ENCODE measurements around the gene WRAP73. TPM values are rescaled to one million over a fixed set of nuclear protein-coding genes. Genes with fewer than 3 reads are reported as not detected.

The WRAP73 gene
- total RNA-seq, 2 donors from 2014 or later = 24.8 to 25.9 TPM

GRCh38 chr1:3656450-3657095, 6.7 kb upstream of the WRAP73 start:
- no peak for DNase-seq
- peaks cover 65% of the 10 kb centered on the region for H3K27me3 Mint-ChIP-seq

GRCh38 chr1:3654549-3655281, 4.8 kb upstream of the WRAP73 start:
- ATAC-seq = no peak
- H3K9me3 ChIP-seq (ENCODE audit: control insufficient read depth, low read length, poor library complexity, severe bottlenecking) = no peaks in the 10 kb centered on the region
- DNase-seq = peak in 1 of 3 donors; percentile 2
- H3K27ac Mint-ChIP-seq = no peak overlapping the region
- peaks cover 66% of the 10 kb centered on the region for H3K27me3 Mint-ChIP-seq
- no peak overlapping the region for H3K4me3 Mint-ChIP-seq
- no peaks in the 10 kb centered on the region for H3K36me3 Mint-ChIP-seq (ENCODE audit: low read depth)
- peaks cover 13% of the 10 kb centered on the region for H3K4me1 Mint-ChIP-seq

More at GRCh38 chr1:3656450-3657095, 6.7 kb upstream of the WRAP73 start:
- no peak overlapping the region for H3K4me3 Mint-ChIP-seq
- no peak overlapping the region for H3K27ac Mint-ChIP-seq
- peaks cover 7% of the 10 kb centered on the region for H3K4me1 Mint-ChIP-seq
- no peaks in the 10 kb centered on the region for H3K36me3 Mint-ChIP-seq (ENCODE audit: low read depth)
- H3K9me3 ChIP-seq (ENCODE audit: control insufficient read depth, low read length, poor library complexity, severe bottlenecking) = no peaks in the 10 kb centered on the region
- ATAC-seq = no peak

- Mint-ChIP-seq H3K4me3 (peak overlapping the region; percentile 43), H3K4me1 (peaks cover 16% of the 10 kb centered on the region), H3K27me3 (peaks cover 56% of the 10 kb centered on the region), H3K27ac (no peak overlapping the region), H3K36me3 (ENCODE audit: low read depth) (no peaks in the 10 kb centered on the region)
- DNase-seq (no peak), ATAC-seq (no peak)
- no peaks in the 10 kb centered on the region for H3K9me3 ChIP-seq (ENCODE audit: control insufficient read depth, low read length, poor library complexity, severe bottlenecking)
Observed at GRCh38 chr1:3653286-3653618, 3.3 kb upstream of the WRAP73 start.

GRCh38 chr1:3652548-3653285, 2.8 kb upstream of the WRAP73 start:
- DNase-seq = no peak
- H3K4me3 Mint-ChIP-seq = peak overlapping the region; percentile 43
- peaks cover 51% of the 10 kb centered on the region for H3K27me3 Mint-ChIP-seq
- no peaks in the 10 kb centered on the region for H3K9me3 ChIP-seq (ENCODE audit: control insufficient read depth, low read length, poor library complexity, severe bottlenecking)
- ATAC-seq = no peak
- no peak overlapping the region for H3K27ac Mint-ChIP-seq
- H3K36me3 Mint-ChIP-seq (ENCODE audit: low read depth) = no peaks in the 10 kb centered on the region
- peaks cover 16% of the 10 kb centered on the region for H3K4me1 Mint-ChIP-seq

- ATAC-seq (no peak), DNase-seq (no peak)
- Mint-ChIP-seq H3K36me3 (ENCODE audit: low read depth) (no peaks in the 10 kb centered on the region), H3K27ac (no peak within 1 kb of the TSS), H3K27me3 (peaks cover 44% of the 10 kb centered on the region), H3K4me1 (peaks cover 16% of the 10 kb centered on the region), H3K4me3 (peak within 1 kb of the TSS; percentile 84)
- no peaks in the 10 kb centered on the region for H3K9me3 ChIP-seq (ENCODE audit: control insufficient read depth, low read length, poor library complexity, severe bottlenecking)
Observed at GRCh38 chr1:3651930-3652547, 2.1 kb upstream of the WRAP73 start, which contains the start of gene TP73. TP73 (plus strand) TSS chr1:3652516; CDS start chr1:3682366, 29,850 bp downstream.

GRCh38 chr1:3651026-3651929, 1.4 kb upstream of the WRAP73 start:
- peak overlapping the region; percentile 84 for H3K4me3 Mint-ChIP-seq
- H3K36me3 Mint-ChIP-seq (ENCODE audit: low read depth) = no peaks in the 10 kb centered on the region
- no peaks in the 10 kb centered on the region for H3K9me3 ChIP-seq (ENCODE audit: control insufficient read depth, low read length, poor library complexity, severe bottlenecking)
- DNase-seq = no peak
- no peak overlapping the region for H3K27ac Mint-ChIP-seq
- no peak for ATAC-seq
- peaks cover 36% of the 10 kb centered on the region for H3K27me3 Mint-ChIP-seq
- peaks cover 16% of the 10 kb centered on the region for H3K4me1 Mint-ChIP-seq

GRCh38 chr1:3650248-3651025, 534 bp upstream of the WRAP73 start:
- Mint-ChIP-seq H3K27me3 (peaks cover 29% of the 10 kb centered on the region), H3K4me1 (peaks cover 14% of the 10 kb centered on the region), H3K36me3 (ENCODE audit: low read depth) (peaks cover 3% of the 10 kb centered on the region), H3K4me3 (peak overlapping the region; percentile 84), H3K27ac (no peak overlapping the region)
- DNase-seq = no peak
- H3K9me3 ChIP-seq (ENCODE audit: control insufficient read depth, low read length, poor library complexity, severe bottlenecking) = no peaks in the 10 kb centered on the region
- ATAC-seq = no peak

GRCh38 chr1:3646596-3646995, 3.3 kb downstream of the WRAP73 start:
- Mint-ChIP-seq H3K4me3 (no peak overlapping the region), H3K36me3 (ENCODE audit: low read depth) (peaks cover 3% of the 10 kb centered on the region), H3K27me3 (peaks cover 5% of the 10 kb centered on the region), H3K27ac (no peak overlapping the region), H3K4me1 (peaks cover 14% of the 10 kb centered on the region)
- no peak for ATAC-seq
- DNase-seq = no peak
- no peaks in the 10 kb centered on the region for H3K9me3 ChIP-seq (ENCODE audit: control insufficient read depth, low read length, poor library complexity, severe bottlenecking)

GRCh38 chr1:3645666-3646355, 4.1 kb downstream of the WRAP73 start:
- Mint-ChIP-seq H3K27ac (no peak overlapping the region), H3K4me3 (no peak overlapping the region), H3K36me3 (ENCODE audit: low read depth) (peaks cover 3% of the 10 kb centered on the region), H3K27me3 (no peaks in the 10 kb centered on the region), H3K4me1 (peaks cover 12% of the 10 kb centered on the region)
- no peak for ATAC-seq
- no peak for DNase-seq
- no peaks in the 10 kb centered on the region for H3K9me3 ChIP-seq (ENCODE audit: control insufficient read depth, low read length, poor library complexity, severe bottlenecking)

GRCh38 chr1:3645247-3645646, 4.7 kb downstream of the WRAP73 start:
- H3K4me3 Mint-ChIP-seq = no peak overlapping the region
- H3K4me1 Mint-ChIP-seq = peaks cover 12% of the 10 kb centered on the region
- no peak for ATAC-seq
- DNase-seq = no peak
- H3K27ac Mint-ChIP-seq = no peak overlapping the region
- no peaks in the 10 kb centered on the region for H3K27me3 Mint-ChIP-seq
- H3K36me3 Mint-ChIP-seq (ENCODE audit: low read depth) = peaks cover 3% of the 10 kb centered on the region
- H3K9me3 ChIP-seq (ENCODE audit: control insufficient read depth, low read length, poor library complexity, severe bottlenecking) = no peaks in the 10 kb centered on the region

GRCh38 chr1:3644273-3644672, 5.6 kb downstream of the WRAP73 start:
- Mint-ChIP-seq H3K4me1 (peaks cover 8% of the 10 kb centered on the region), H3K36me3 (ENCODE audit: low read depth) (peaks cover 3% of the 10 kb centered on the region), H3K4me3 (no peak overlapping the region), H3K27ac (no peak overlapping the region), H3K27me3 (no peaks in the 10 kb centered on the region)
- no peak for ATAC-seq
- H3K9me3 ChIP-seq (ENCODE audit: control insufficient read depth, low read length, poor library complexity, severe bottlenecking) = no peaks in the 10 kb centered on the region
- no peak for DNase-seq
